Left lung (tissue), 10 donors: ENCODE measurements around the gene GAB3. TPM values are rescaled to one million over a fixed set of nuclear protein-coding genes. Genes with fewer than 3 reads are reported as not detected.

Source experiments
- ATAC-seq: fragments of 200-7000 bp; cut with Tn5 transposase; one replicate; pipeline ENCODE4 v1.9.1; 2020; ENCODE audit warnings: moderate library complexity
- DNase-seq, 4 donors: peaks; one replicate each; pipeline ENCODE4 v3.0.0-alpha.2; 2013 to 2020
- H3K27ac ChIP-seq, 2 donors: fragments of 200-600 bp; sonication (generic) in 1 of 2; one replicate each; pipeline versions ENCODE4 v1.5.0 to v1.8.0; 2020 to 2021
- H3K27me3 ChIP-seq, 2 donors: fragments of 200-600 bp; sonication (generic) in 1 of 2; one replicate each; pipeline versions ENCODE4 v1.5.0 to v1.8.0; 2020 to 2021
- H3K36me3 ChIP-seq, 2 donors: fragments of 200-600 bp; sonication (generic) in 1 of 2; one replicate each; pipeline versions ENCODE4 v1.5.0 to v1.8.0; 2020 to 2021
- H3K4me1 ChIP-seq, 2 donors: fragments of 200-600 bp; one replicate each; pipeline ENCODE4 v1.8.0; 2021
- H3K4me3 ChIP-seq, 2 donors: fragments of 200-600 bp; sonication (generic) in 1 of 2; one replicate each; pipeline versions ENCODE4 v1.5.0 to v1.8.0; 2020 to 2021; ENCODE audit warnings: mild to moderate bottlenecking in 1 of 2
- H3K9me3 ChIP-seq, 2 donors: fragments of 200-600 bp; sonication (generic) in 1 of 2; one replicate each; pipeline versions ENCODE4 v1.5.0 to v1.8.0; 2020 to 2021
- CTCF ChIP-seq, 2 donors: fragments of 200-600 bp; sonication (generic) in 1 of 2; IDR thresholded peaks; one replicate each; pipeline versions ENCODE4 v1.5.0 to v1.8.0; 2021; ENCODE audit warnings: antibody characterized with exemption in 2 of 2
- intact Hi-C, 2 donors: fragments of 100-400 bp; cut with DNase I; formaldehyde crosslinking; loops; one replicate each; pipeline versions ENCODE4 v1.11.2 to v1.14.2; 2022
- polyA plus RNA-seq, 6 donors: library from polyadenylated mRNA; unstranded; fragments of 120-200 nt; gene quantifications; one replicate each; pipeline ENCODE4 v1.2.1, GENCODE V29; 2013; ENCODE audit not compliant: insufficient read length in 6 of 6
- total RNA-seq, 2 donors: library from RNA; stranded (reverse); fragmentation: NEBNext Ultra II Directional; extraction: Animal tissue kit (Norgen Biotek cat#: 25700); gene quantifications; one replicate each; pipeline ENCODE4 v1.2.1, GENCODE V29; 2021
- donor health status: DM: no; HTN: yes; CAD: no.
- donor health status: DM: no; HTN: no; CAD: no.

GAB3 gene
- total and polyA plus RNA-seq, 8 donors, result 6.6 to 15.0 (median 7.8) TPM

- H3K27me3 ChIP-seq, result no peaks in the 10 kb centered on the region
- H3K4me1 ChIP-seq, result no peaks in the 10 kb centered on the region
Observed at GRCh38 chrX:154762537-154763296, 11.8 kb upstream of the GAB3 start, which contains the start of gene DKC1. Gene DKC1 (plus strand): TSS chrX:154762864. CDS start chrX:154762966, 102 bp downstream.

GRCh38 chrX:154761977-154762536 is 11.2 kb upstream of the GAB3 start:
- no peaks in the 10 kb centered on the region for H3K9me3 ChIP-seq
- ATAC-seq (no peak), DNase-seq (no peak)
- peak overlapping the region; percentile 32 to 73 for H3K4me3 ChIP-seq
- H3K27ac ChIP-seq, result peak overlapping the region; percentile 60 to 83
- peaks cover 0 to 17% of the 10 kb centered on the region in 2 donors for H3K36me3 ChIP-seq
- H3K4me1 ChIP-seq, result no peaks in the 10 kb centered on the region
- no peaks in the 10 kb centered on the region for H3K27me3 ChIP-seq
- intact Hi-C loops, result no loop called here
- TF ChIP-seq CTCF (IDR thresholded peaks at IDR 0.05), result no peak

More at GRCh38 chrX:154762537-154763296, 11.8 kb upstream of the GAB3 start, which contains the start of gene DKC1:
- ATAC-seq (peak; percentile 97), DNase-seq (peak; percentile 86 to 99 (median 97))
- Histone ChIP-seq H3K4me3 (peak within 1 kb of the TSS; percentile 65 to 73), H3K27ac (peak within 1 kb of the TSS; percentile 60 to 83), H3K9me3 (no peaks in the 10 kb centered on the region), H3K36me3 (peaks cover 0 to 24% of the 10 kb centered on the region in 2 donors)
- intact Hi-C loops, result no loop called here
- no peak for TF ChIP-seq CTCF (IDR thresholded peaks at IDR 0.05)

- ATAC-seq, result no peak
- no peak overlapping the region for H3K4me3 ChIP-seq
Observed at GRCh38 chrX:154758696-154759095, 7.8 kb upstream of the GAB3 start.

GRCh38 chrX:154751669-154752271 is 893 bp upstream of the GAB3 start:
- DNase-seq (no peak), ATAC-seq (peak; percentile 12)
- Histone ChIP-seq H3K27ac (peak overlapping the region in 1 of 2 donors; percentile 91), H3K4me1 (peaks cover 0 to 10% of the 10 kb centered on the region in 2 donors), H3K27me3 (peaks cover 0 to under 1% of the 10 kb centered on the region in 2 donors), H3K4me3 (peak overlapping the region in 1 of 2 donors; percentile 53), H3K36me3 (no peaks in the 10 kb centered on the region), H3K9me3 (no peaks in the 10 kb centered on the region)
- TF ChIP-seq CTCF (IDR thresholded peaks at IDR 0.05), result no peak
- intact Hi-C loops, result no loop called here

More at GRCh38 chrX:154758696-154759095, 7.8 kb upstream of the GAB3 start:
- no peaks in the 10 kb centered on the region for H3K4me1 ChIP-seq
- DNase-seq, result no peak
- no peaks in the 10 kb centered on the region for H3K9me3 ChIP-seq
- H3K36me3 ChIP-seq, result no peaks in the 10 kb centered on the region
- H3K27ac ChIP-seq, result no peak overlapping the region
- no peaks in the 10 kb centered on the region for H3K27me3 ChIP-seq
- intact Hi-C loops, result no loop called here
- no peak for TF ChIP-seq CTCF (IDR thresholded peaks at IDR 0.05)

GRCh38 chrX:154751203-154751668 is 359 bp upstream of the GAB3 start:
- H3K27me3 ChIP-seq, result peaks cover 0 to 5% of the 10 kb centered on the region in 2 donors
- peak in 1 of 4 donors; percentile 44 for DNase-seq
- TF ChIP-seq CTCF (IDR thresholded peaks at IDR 0.05), result no peak
- peak; percentile 35 for ATAC-seq
- peaks cover 0 to 10% of the 10 kb centered on the region in 2 donors for H3K4me1 ChIP-seq
- intact Hi-C loops, result no loop called here
- H3K36me3 ChIP-seq, result no peaks in the 10 kb centered on the region
- peak overlapping the region in 1 of 2 donors; percentile 53 for H3K4me3 ChIP-seq
- no peaks in the 10 kb centered on the region for H3K9me3 ChIP-seq
- H3K27ac ChIP-seq, result peak overlapping the region in 1 of 2 donors; percentile 91
